Naive thymus-derived CD4-positive, alpha-beta T cell (primary cell): ENCODE results near the gene CNN3. TPM values are rescaled to one million over a fixed set of nuclear protein-coding genes. Genes with fewer than 3 reads are reported as not detected.

Source experiments
- ATAC-seq: fragments of 150-1000 bp; cut with Tn5 transposase; 2 replicates; pipeline ENCODE4 v1.10.0; 2021; ENCODE audit warnings: mild to moderate bottlenecking, moderate library complexity
- CTCF ChIA-PET: fragments of 350-600 bp; sonication (Branson Sonifier 250); formaldehyde crosslinking; loops from one replicate; lab custom pipeline; 2021; ENCODE audit warnings: antibody characterized with exemption; lab: Charles Lee
- POLR2A ChIA-PET: fragments of 350-600 bp; sonication (Branson Sonifier 250); formaldehyde crosslinking; loops from one replicate; lab custom pipeline; 2021; ENCODE audit warnings: antibody characterized with exemption, inconsistent platforms; lab: Charles Lee
- DNase-seq, 9 donors: peaks; one replicate each; pipeline versions ENCODE4 v3.0.0 to v3.0.0-alpha.2; 2020 to 2022; ENCODE audit warnings: mixed read lengths in 1 of 9
- H3K27ac ChIP-seq: one replicate; pipeline ENCODE4 v1.7.0; 2013; ENCODE audit warnings: mild to moderate bottlenecking, low read depth, low read length, moderate library complexity
- H3K27me3 ChIP-seq, 2 donors: one replicate each; pipeline ENCODE4 v1.7.0; 2013; ENCODE audit warnings: low read length in 2 of 2, mild to moderate bottlenecking in 2 of 2, moderate library complexity in 2 of 2; ENCODE audit not compliant: control insufficient read depth in 2 of 2, insufficient read depth in 2 of 2
- H3K36me3 ChIP-seq, 3 experiments: 1 replicate in 2 of 3; 2 replicates in 1 of 3; pipeline ENCODE4 v1.7.0; 2013; ENCODE audit warnings: low read length in 3 of 3, mild to moderate bottlenecking in 3 of 3, moderate library complexity in 1 of 3; ENCODE audit not compliant: insufficient read depth in 3 of 3, control insufficient read depth in 2 of 3
- H3K4me1 ChIP-seq, 2 donors: one replicate each; pipeline ENCODE4 v1.7.0; 2013; ENCODE audit warnings: low read length in 2 of 2, mild to moderate bottlenecking in 2 of 2, moderate library complexity in 1 of 2; ENCODE audit not compliant: control insufficient read depth in 2 of 2, insufficient read depth in 2 of 2
- H3K4me3 ChIP-seq: 2 replicates; pipeline ENCODE4 v1.7.0; 2013; ENCODE audit warnings: mild to moderate bottlenecking, low read length
- H3K9me3 ChIP-seq, 3 experiments: 1 replicate in 2 of 3; 2 replicates in 1 of 3; pipeline ENCODE4 v1.7.0; 2013; ENCODE audit warnings: low read length in 3 of 3; ENCODE audit not compliant: control insufficient read depth in 2 of 3
- H3K27ac Mint-ChIP-seq, 9 donors: one replicate each; pipeline ENCODE4 v1.8.0; 2020 to 2022; ENCODE audit warnings: mixed read lengths in 9 of 9, mild to moderate bottlenecking in 8 of 9, moderate library complexity in 5 of 9, inconsistent platforms in 2 of 9
- H3K27me3 Mint-ChIP-seq, 5 donors: one replicate each; pipeline ENCODE4 v1.8.0; 2021 to 2022; ENCODE audit warnings: mixed read lengths in 5 of 5, mild to moderate bottlenecking in 1 of 5
- H3K36me3 Mint-ChIP-seq, 5 donors: one replicate each; pipeline ENCODE4 v1.8.0; 2020 to 2022; ENCODE audit warnings: mixed read lengths in 5 of 5, mild to moderate bottlenecking in 3 of 5, inconsistent platforms in 1 of 5
- H3K4me1 Mint-ChIP-seq, 7 donors: one replicate each; pipeline ENCODE4 v1.8.0; 2020 to 2022; ENCODE audit warnings: mixed read lengths in 7 of 7, mild to moderate bottlenecking in 3 of 7, inconsistent platforms in 1 of 7
- H3K4me3 Mint-ChIP-seq, 10 donors: one replicate each; pipeline ENCODE4 v1.8.0; 2020 to 2022; ENCODE audit warnings: mild to moderate bottlenecking in 10 of 10, mixed read lengths in 10 of 10, moderate library complexity in 6 of 10, inconsistent platforms in 2 of 10
- H3K9me3 Mint-ChIP-seq, 11 donors: one replicate each; pipeline ENCODE4 v1.8.0; 2020 to 2022; ENCODE audit warnings: mixed read lengths in 11 of 11, mild to moderate bottlenecking in 4 of 11, inconsistent platforms in 1 of 11, moderate library complexity in 1 of 11
- intact Hi-C, 2 donors: fragments of 100-400 bp; cut with micrococcal nuclease; formaldehyde crosslinking; loops; one replicate each; pipeline ENCODE4 v1.15.1; 2023
- polyA plus RNA-seq, 2 donors: library from polyadenylated mRNA; unstranded; fragments of 300-500 nt; fragmentation: Illumina TruSeq; gene quantifications; one replicate each; pipeline ENCODE4 v1.2.3, GENCODE V29; 2021
- total RNA-seq, 6 experiments: library from RNA in 5 of 6; stranded (reverse) in 5 of 6; gene quantifications; 1 replicate in 5 of 6; 2 replicates in 1 of 6; pipeline ENCODE4 v1.2.3 and lab custom pipeline; 2021 to 2026

The CNN3 gene
- total and polyA plus RNA-seq, 7 experiments from 2014 or later, result 4.4 to 18.2 (median 11.7) TPM

- Histone ChIP-seq H3K27me3 (peaks cover 0 to 3% of the 10 kb centered on the region in 2 donors), H3K27ac (no peak overlapping the region), H3K4me3 (no peak overlapping the region), H3K36me3 (no peaks in the 10 kb centered on the region), H3K4me1 (no peaks in the 10 kb centered on the region), H3K9me3 (no peaks in the 10 kb centered on the region)
- Mint-ChIP-seq H3K4me1 (no peaks in the 10 kb centered on the region), H3K27ac (no peak overlapping the region), H3K27me3 (peaks cover 0 to 10% (median 0%) of the 10 kb centered on the region in 5 donors), H3K36me3 (peaks cover 0 to 13% (median 0%) of the 10 kb centered on the region in 5 donors), H3K4me3 (no peak overlapping the region), H3K9me3 (peaks cover 0 to 4% (median 0%) of the 10 kb centered on the region in 11 donors)
- ATAC-seq, result no peak
- ChIA-PET POLR2A (no interaction called here), CTCF (no interaction called here)
- intact Hi-C loops, result no loop called here
- no peak for DNase-seq
Measured at GRCh38 chr1:94907136-94907535, 19.8 kb downstream of the CNN3 start.

- Mint-ChIP-seq H3K36me3 (peaks cover 0 to 14% (median 0%) of the 10 kb centered on the region in 5 donors), H3K4me1 (no peaks in the 10 kb centered on the region), H3K27me3 (peaks cover 0 to 10% (median 0%) of the 10 kb centered on the region in 5 donors), H3K4me3 (no peak overlapping the region), H3K9me3 (peaks cover 0 to 4% (median 0%) of the 10 kb centered on the region in 11 donors), H3K27ac (no peak overlapping the region)
- H3K4me1 ChIP-seq, result no peaks in the 10 kb centered on the region
- H3K9me3 ChIP-seq, result no peaks in the 10 kb centered on the region
- H3K27me3 ChIP-seq, result peaks cover 0 to 3% of the 10 kb centered on the region in 2 donors
- ATAC-seq, result no peak
- ChIA-PET POLR2A (no interaction called here), CTCF (no interaction called here)
- intact Hi-C loops, result no loop called here
- no peaks in the 10 kb centered on the region for H3K36me3 ChIP-seq
- no peak overlapping the region for H3K4me3 ChIP-seq
- no peak overlapping the region for H3K27ac ChIP-seq
- DNase-seq, result no peak
Measured at GRCh38 chr1:94906382-94906781, 20.5 kb downstream of the CNN3 start.

GRCh38 chr1:94905207-94905606, 21.7 kb downstream of the CNN3 start:
- H3K4me1 Mint-ChIP-seq, result no peaks in the 10 kb centered on the region
- no peaks in the 10 kb centered on the region for H3K36me3 ChIP-seq
- peaks cover 0 to 4% (median 0%) of the 10 kb centered on the region in 11 donors for H3K9me3 Mint-ChIP-seq
- H3K4me1 ChIP-seq, result no peaks in the 10 kb centered on the region
- no peak overlapping the region for H3K27ac Mint-ChIP-seq
- no peak overlapping the region for H3K27ac ChIP-seq
- POLR2A ChIA-PET, result no interaction called here
- CTCF ChIA-PET, result no interaction called here
- no peak overlapping the region for H3K4me3 Mint-ChIP-seq
- no peak overlapping the region for H3K4me3 ChIP-seq
- intact Hi-C loops, result no loop called here
- H3K27me3 Mint-ChIP-seq, result no peaks in the 10 kb centered on the region
- no peaks in the 10 kb centered on the region for H3K9me3 ChIP-seq
- H3K27me3 ChIP-seq, result no peaks in the 10 kb centered on the region
- ATAC-seq (no peak), DNase-seq (no peak)
- peaks cover 0 to 19% (median 0%) of the 10 kb centered on the region in 5 donors for H3K36me3 Mint-ChIP-seq

- Histone ChIP-seq H3K4me1 (no peaks in the 10 kb centered on the region), H3K27ac (no peak overlapping the region), H3K9me3 (no peaks in the 10 kb centered on the region), H3K27me3 (no peaks in the 10 kb centered on the region), H3K4me3 (no peak overlapping the region), H3K36me3 (no peaks in the 10 kb centered on the region)
- no peak for DNase-seq
- no peak overlapping the region for H3K27ac Mint-ChIP-seq
- peaks cover 0 to 15% (median 0%) of the 10 kb centered on the region in 5 donors for H3K36me3 Mint-ChIP-seq
- intact Hi-C loops, result no loop called here
- H3K4me1 Mint-ChIP-seq, result no peaks in the 10 kb centered on the region
- H3K9me3 Mint-ChIP-seq, result peaks cover 0 to 2% (median 0%) of the 10 kb centered on the region in 11 donors
- ATAC-seq, result no peak
- H3K27me3 Mint-ChIP-seq, result no peaks in the 10 kb centered on the region
- no peak overlapping the region for H3K4me3 Mint-ChIP-seq
- CTCF ChIA-PET, result interaction anchor here (0.5 kb wide), 1 partner anchor 11 kb away, joined by 7 read pairs; no protein-coding TSS in a partner anchor
- POLR2A ChIA-PET, result no interaction called here
Measured at GRCh38 chr1:94903280-94904009, 23.5 kb downstream of the CNN3 start.

- intact Hi-C loops, result no loop called here
- H3K4me1 Mint-ChIP-seq, result no peaks in the 10 kb centered on the region
- no peaks in the 10 kb centered on the region for H3K9me3 Mint-ChIP-seq
- Histone ChIP-seq H3K27me3 (no peaks in the 10 kb centered on the region), H3K27ac (no peak overlapping the region), H3K4me1 (no peaks in the 10 kb centered on the region), H3K9me3 (no peaks in the 10 kb centered on the region), H3K36me3 (no peaks in the 10 kb centered on the region), H3K4me3 (no peak overlapping the region)
- DNase-seq (no peak), ATAC-seq (no peak)
- peaks cover 0 to 15% (median 0%) of the 10 kb centered on the region in 5 donors for H3K36me3 Mint-ChIP-seq
- H3K4me3 Mint-ChIP-seq, result no peak overlapping the region
- POLR2A ChIA-PET, result no interaction called here
- no peaks in the 10 kb centered on the region for H3K27me3 Mint-ChIP-seq
- H3K27ac Mint-ChIP-seq, result no peak overlapping the region
- CTCF ChIA-PET, result interaction anchor here (0.6 kb wide), 1 partner anchor 69 kb away, joined by 3 read pairs; no protein-coding TSS in a partner anchor
Measured at GRCh38 chr1:94901841-94902240, 25.1 kb downstream of the CNN3 start.

GRCh38 chr1:94899756-94900155, 27.2 kb downstream of the CNN3 start:
- peaks cover 0 to 2% of the 10 kb centered on the region in 2 donors for H3K27me3 ChIP-seq
- H3K4me3 ChIP-seq, result no peak overlapping the region
- Mint-ChIP-seq H3K4me3 (no peak overlapping the region), H3K27ac (no peak overlapping the region), H3K27me3 (peaks cover 0 to under 1% (median 0%) of the 10 kb centered on the region in 5 donors), H3K4me1 (no peaks in the 10 kb centered on the region), H3K36me3 (peaks cover 0 to 24% (median 2%) of the 10 kb centered on the region in 5 donors), H3K9me3 (no peaks in the 10 kb centered on the region)
- no peaks in the 10 kb centered on the region for H3K4me1 ChIP-seq
- no peaks in the 10 kb centered on the region for H3K36me3 ChIP-seq
- no peak for ATAC-seq
- H3K27ac ChIP-seq, result no peak overlapping the region
- DNase-seq, result no peak
- H3K9me3 ChIP-seq, result no peaks in the 10 kb centered on the region
- ChIA-PET POLR2A (no interaction called here), CTCF (no interaction called here)
- intact Hi-C loops, result no loop called here
